22Rv1 (cell line): ENCODE results near the gene MBOAT2.
"Not testable (repeated sequence)": the region's sequence is repeated elsewhere in the genome, so short reads cannot be mapped to it uniquely, and the experiment has no call there.

ENCODE experiments used
- H3K27ac ChIP-seq: fragments of 450-650 bp; 2 replicates; pipeline ENCODE4 v1.5.1; 2017
- CTCF ChIP-seq: fragments of 450-650 bp; IDR thresholded peaks from 2 replicates; pipeline ENCODE4 v1.5.1; 2017; ENCODE audit warnings: mild to moderate bottlenecking
- ZFX ChIP-seq: fragments of 450-650 bp; IDR thresholded peaks from 2 replicates; pipeline ENCODE4 v1.6.1; 2017; ENCODE audit warnings: antibody characterized with exemption, borderline replicate concordance

MBOAT2 gene, protein sequence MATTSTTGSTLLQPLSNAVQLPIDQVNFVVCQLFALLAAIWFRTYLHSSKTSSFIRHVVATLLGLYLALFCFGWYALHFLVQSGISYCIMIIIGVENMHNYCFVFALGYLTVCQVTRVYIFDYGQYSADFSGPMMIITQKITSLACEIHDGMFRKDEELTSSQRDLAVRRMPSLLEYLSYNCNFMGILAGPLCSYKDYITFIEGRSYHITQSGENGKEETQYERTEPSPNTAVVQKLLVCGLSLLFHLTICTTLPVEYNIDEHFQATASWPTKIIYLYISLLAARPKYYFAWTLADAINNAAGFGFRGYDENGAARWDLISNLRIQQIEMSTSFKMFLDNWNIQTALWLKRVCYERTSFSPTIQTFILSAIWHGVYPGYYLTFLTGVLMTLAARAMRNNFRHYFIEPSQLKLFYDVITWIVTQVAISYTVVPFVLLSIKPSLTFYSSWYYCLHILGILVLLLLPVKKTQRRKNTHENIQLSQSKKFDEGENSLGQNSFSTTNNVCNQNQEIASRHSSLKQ

GRCh38 chr2:9003616-9004337 lies at the start of gene MBOAT2:
Gene MBOAT2 (minus strand): TSS chr2:9003684. CDS start chr2:9003614, 70 bp downstream.
- H3K27ac ChIP-seq: peak within 1 kb of the TSS; percentile 41
- TF ChIP-seq CTCF (no peak), ZFX (no peak)

DNA sequence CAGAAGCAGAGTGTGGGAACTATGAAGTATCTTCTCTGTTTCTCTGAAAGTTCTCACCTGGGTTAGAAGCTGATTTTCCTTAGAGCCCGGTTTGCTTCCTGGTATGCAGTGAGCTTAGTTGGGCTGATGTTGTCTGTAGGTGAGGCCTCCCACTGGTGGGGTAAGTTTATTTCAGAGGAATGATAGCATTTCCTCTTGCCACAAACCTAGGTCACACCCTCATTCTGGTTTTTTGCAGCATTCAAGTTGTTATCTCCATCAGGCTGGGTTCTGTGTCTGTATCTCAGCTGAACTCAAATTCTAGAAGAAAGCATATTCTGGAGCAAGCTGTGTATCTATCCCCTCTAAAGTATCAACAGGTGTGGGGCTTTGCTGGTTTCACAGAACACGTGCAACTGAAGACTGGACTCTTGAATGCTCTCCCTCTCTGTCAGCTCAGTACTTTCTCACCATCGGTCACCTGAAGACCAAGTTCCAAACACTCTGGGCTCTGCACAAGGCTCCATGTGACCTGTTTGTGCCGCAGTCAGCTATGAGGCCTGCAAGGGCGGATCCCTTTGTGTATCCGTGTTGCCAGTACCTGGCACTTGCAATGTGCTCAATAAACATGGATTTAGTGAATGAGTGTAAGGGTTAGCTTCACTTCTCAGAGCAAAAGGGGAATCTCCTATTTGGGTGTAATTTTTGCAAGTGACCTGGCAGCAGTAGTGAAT lies 49.5 kb upstream of the MBOAT2 start:
- no peak for TF ChIP-seq CTCF
- no peak for TF ChIP-seq ZFX
- H3K27ac ChIP-seq: no peak overlapping the region

DNA sequence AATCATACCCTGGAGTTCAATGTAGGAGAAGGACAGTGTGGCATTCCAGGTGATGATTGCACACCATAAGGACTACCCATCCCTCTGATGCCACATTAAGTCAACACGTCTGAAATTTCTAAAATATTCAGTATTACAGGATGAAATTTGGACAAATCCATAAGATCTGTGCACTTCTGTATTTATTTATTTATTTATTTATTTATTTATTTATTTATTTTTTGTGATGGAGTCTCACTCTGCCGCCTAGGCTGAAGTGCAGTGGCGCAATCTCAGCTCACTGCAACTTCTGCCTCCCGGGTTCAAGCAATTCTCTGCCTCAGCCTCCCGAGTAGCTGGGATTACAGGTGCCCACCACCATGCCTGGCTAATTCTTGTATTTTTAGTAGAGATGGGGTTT lies 48.0 kb upstream of the MBOAT2 start:
- not testable (repeated sequence) for H3K27ac ChIP-seq

DNA sequence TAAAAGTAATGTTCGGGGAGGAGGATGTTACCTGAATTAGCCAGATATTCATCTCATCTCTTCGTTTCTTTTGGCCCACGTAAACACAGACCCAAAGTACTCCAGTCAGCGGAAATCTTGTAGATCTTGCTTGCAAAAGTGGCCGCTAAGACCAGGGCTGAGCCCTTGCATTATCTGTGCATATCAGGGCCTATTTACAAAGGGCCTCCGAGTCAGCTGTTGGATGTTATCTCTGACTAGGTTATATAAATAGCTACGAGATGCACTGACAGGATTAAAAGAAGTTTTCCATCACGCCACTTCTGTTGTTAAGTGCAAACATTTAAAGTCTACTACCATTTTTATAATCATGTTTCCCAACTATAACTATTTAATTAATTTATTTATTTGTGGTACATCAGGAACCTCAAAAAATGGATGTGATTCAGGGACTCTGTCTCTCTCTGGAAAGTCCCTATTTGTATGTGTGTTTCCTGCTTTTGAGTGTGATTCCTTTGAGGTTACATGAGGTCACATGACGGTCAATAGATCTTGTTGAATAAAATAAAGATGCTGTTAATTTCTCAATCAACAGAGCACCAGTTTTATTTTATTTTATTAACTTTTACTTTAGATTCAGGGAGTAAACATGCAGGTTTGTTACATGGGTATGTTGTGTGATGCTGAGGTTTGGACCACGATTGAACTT lies 46.8 kb upstream of the MBOAT2 start:
- TF ChIP-seq ZFX (no peak), CTCF (no peak)
- no peak overlapping the region for H3K27ac ChIP-seq

DNA sequence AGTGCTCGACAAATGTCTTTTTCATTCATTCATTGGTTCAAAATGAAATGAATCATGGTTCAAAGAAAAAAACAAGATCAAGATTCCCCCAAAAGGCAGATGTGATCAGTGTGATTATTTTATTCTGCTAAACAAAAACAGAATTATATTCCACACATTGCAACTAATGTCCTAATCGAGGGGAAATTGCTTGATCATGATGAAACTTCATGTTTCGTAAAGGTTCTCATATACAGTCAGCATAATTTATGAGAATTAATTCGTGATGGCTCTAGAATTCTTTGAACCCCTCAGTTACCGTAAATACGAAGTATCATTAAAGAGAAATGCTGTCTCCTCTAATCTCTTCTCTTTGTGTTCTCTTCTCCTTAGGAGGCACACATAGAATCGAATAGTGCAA lies 42.1 kb upstream of the MBOAT2 start:
- no peak for TF ChIP-seq ZFX
- no peak for TF ChIP-seq CTCF
- H3K27ac ChIP-seq: no peak overlapping the region

GRCh38 chr2:9043491-9043890 lies 40.0 kb upstream of the MBOAT2 start:
- not testable (repeated sequence) for H3K27ac ChIP-seq

- no peak for TF ChIP-seq ZFX
- TF ChIP-seq CTCF: no peak
- H3K27ac ChIP-seq: no peak overlapping the region
Observed at GRCh38 chr2:9037166-9037565, 33.7 kb upstream of the MBOAT2 start.
